OCI-LY7 (cell line): Measurements from ENCODE around the gene RPS19.

Experiments used
- CTCF ChIP-seq: fragments of 200-600 bp; sonication (generic); conservative IDR thresholded peaks from 2 replicates; pipeline ENCODE4 v1.5.1; 2014; ENCODE audit warnings: mild to moderate bottlenecking, antibody characterized with exemption, low read length, moderate library complexity, mixed read lengths
- EZH2phosphoT487 ChIP-seq: fragments of 200-600 bp; sonication (generic); IDR thresholded peaks from 2 replicates; pipeline ENCODE4 v1.6.1; 2018; ENCODE audit warnings: low read depth, borderline replicate concordance, mild to moderate bottlenecking, mixed run types, antibody characterized with exemption, low read length, moderate library complexity, mixed read lengths

- no peak for TF ChIP-seq CTCF
- TF ChIP-seq EZH2phosphoT487, result no peak
Observed at GRCh38 chr19:41883821-41884733, 24.0 kb downstream of the RPS19 start.
